Hepatocyte (in vitro differentiated cells): ENCODE results near the gene NCOA4. TPM values are rescaled to one million over a fixed set of nuclear protein-coding genes. Genes with fewer than 3 reads are reported as not detected.

Experiments used
- DNase-seq: peaks from one replicate; pipeline ENCODE4 v3.0.0-alpha.2; 2016; ENCODE audit warnings: low spot score
- H2AFZ ChIP-seq: fragments of 200-600 bp; sonication (generic); 2 replicates; pipeline ENCODE4 v1.6.0; 2016; ENCODE audit warnings: antibody characterized with exemption, mild to moderate bottlenecking
- H3K27ac ChIP-seq: fragments of 200-600 bp; sonication (generic); 2 replicates; pipeline ENCODE4 v1.5.1; 2016; ENCODE audit warnings: mild to moderate bottlenecking
- H3K27me3 ChIP-seq: fragments of 200-600 bp; sonication (generic); 2 replicates; pipeline ENCODE4 v1.6.1; 2016
- H3K36me3 ChIP-seq: fragments of 200-600 bp; sonication (generic); replicated peaks from 2 replicates; pipeline ENCODE4 v1.5.1; 2016; ENCODE audit warnings: low read depth; ENCODE audit not compliant: insufficient read depth
- H3K4me1 ChIP-seq: fragments of 200-600 bp; sonication (generic); 2 replicates; pipeline ENCODE4 v1.5.1; 2016; ENCODE audit warnings: mild to moderate bottlenecking, moderate library complexity; ENCODE audit not compliant: insufficient read depth
- H3K4me2 ChIP-seq: fragments of 200-600 bp; sonication (generic); 2 replicates; pipeline ENCODE4 v1.6.0; 2016
- H3K4me3 ChIP-seq: fragments of 200-600 bp; sonication (generic); 2 replicates; pipeline ENCODE4 v1.5.1; 2016; ENCODE audit warnings: mild to moderate bottlenecking
- H3K79me2 ChIP-seq: fragments of 200-600 bp; sonication (generic); 2 replicates; pipeline ENCODE4 v1.6.0; 2017; ENCODE audit warnings: mild to moderate bottlenecking
- H3K9me2 ChIP-seq: fragments of 200-600 bp; sonication (generic); replicated peaks from 2 replicates; pipeline ENCODE4 v1.6.0; 2017; ENCODE audit warnings: mild to moderate bottlenecking; ENCODE audit not compliant: insufficient read depth
- H3K9me3 ChIP-seq: fragments of 200-600 bp; sonication (generic); 2 replicates; pipeline ENCODE4 v1.5.1; 2016; ENCODE audit warnings: low read depth, mild to moderate bottlenecking
- H4K20me1 ChIP-seq: fragments of 200-600 bp; sonication (generic); 2 replicates; pipeline ENCODE4 v1.6.0; 2016; ENCODE audit warnings: mild to moderate bottlenecking; ENCODE audit not compliant: insufficient read depth, poor library complexity, severe bottlenecking
- EZH2 ChIP-seq: fragments of 200-600 bp; sonication (generic); IDR thresholded peaks from 2 replicates; pipeline ENCODE4 v1.6.1; 2016; ENCODE audit warnings: antibody characterized with exemption, mild to moderate bottlenecking, borderline replicate concordance
- EZH2phosphoT487 ChIP-seq: fragments of 200-600 bp; sonication (generic); IDR thresholded peaks from one replicate; pipeline ENCODE4 v1.6.1; 2018; ENCODE audit warnings: antibody characterized with exemption, mild to moderate bottlenecking, low read depth, moderate library complexity; ENCODE audit not compliant: unreplicated experiment, severe bottlenecking
- WGBS: methylation state at CpG from one replicate; pipeline ENCODE4 v1.1.6; 2016; ENCODE audit warnings: low lambda C conversion rate; ENCODE audit errors: missing lambda C conversion rate; 5-methylcytosine and 5-hydroxymethylcytosine counted together
- polyA plus RNA-seq: library from polyadenylated mRNA; unstranded; fragments of >200 nt; fragmentation: Nextera tagmentation; extraction: Ambion mirVana; gene quantifications from 2 replicates; pipeline ENCODE4 v1.2.1, GENCODE V29; 2016
- total RNA-seq: library from RNA; depleted of rRNA; stranded (reverse); fragments of >200 nt; gene quantifications from 2 replicates; pipeline ENCODE4 v1.2.3, GENCODE V29; 2014
- TF ChIP-seq, protein P1 (sequence below): fragments of 200-600 bp; sonication (generic); IDR thresholded peaks from 2 replicates; pipeline ENCODE4 v1.5.1; 2016; ENCODE audit warnings: antibody characterized with exemption, mild to moderate bottlenecking; ENCODE audit not compliant: poor library complexity

Gene NCOA4
- total and polyA plus RNA-seq, 2 experiments from 2014 or later = 81.8 to 171 TPM

DNA sequence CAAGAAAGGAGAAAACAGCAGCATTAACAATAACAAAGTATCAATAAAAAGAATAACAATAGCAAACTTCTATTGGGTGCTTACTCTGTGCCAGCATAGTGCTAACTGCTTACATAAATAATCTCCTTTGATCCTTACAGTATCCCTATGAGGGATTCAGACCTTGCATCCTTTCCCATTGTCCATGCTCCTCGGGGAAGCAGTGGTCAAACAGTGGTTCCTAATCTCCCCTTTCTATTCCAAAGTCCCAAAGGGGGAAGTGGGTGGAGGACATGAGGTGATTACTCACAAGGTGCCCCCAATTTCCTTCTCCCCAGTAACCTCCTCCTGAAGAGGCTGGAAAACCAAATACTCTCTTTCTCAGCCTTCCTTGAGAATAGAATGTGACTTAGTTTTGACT is 37.7 kb upstream of the NCOA4 start:
- no peaks in the 10 kb centered on the region for H3K79me2 ChIP-seq
- no peaks in the 10 kb centered on the region for H3K4me1 ChIP-seq
- TF ChIP-seq EZH2phosphoT487 (no peak), EZH2 (no peak)
- TF ChIP-seq, protein P1, sequence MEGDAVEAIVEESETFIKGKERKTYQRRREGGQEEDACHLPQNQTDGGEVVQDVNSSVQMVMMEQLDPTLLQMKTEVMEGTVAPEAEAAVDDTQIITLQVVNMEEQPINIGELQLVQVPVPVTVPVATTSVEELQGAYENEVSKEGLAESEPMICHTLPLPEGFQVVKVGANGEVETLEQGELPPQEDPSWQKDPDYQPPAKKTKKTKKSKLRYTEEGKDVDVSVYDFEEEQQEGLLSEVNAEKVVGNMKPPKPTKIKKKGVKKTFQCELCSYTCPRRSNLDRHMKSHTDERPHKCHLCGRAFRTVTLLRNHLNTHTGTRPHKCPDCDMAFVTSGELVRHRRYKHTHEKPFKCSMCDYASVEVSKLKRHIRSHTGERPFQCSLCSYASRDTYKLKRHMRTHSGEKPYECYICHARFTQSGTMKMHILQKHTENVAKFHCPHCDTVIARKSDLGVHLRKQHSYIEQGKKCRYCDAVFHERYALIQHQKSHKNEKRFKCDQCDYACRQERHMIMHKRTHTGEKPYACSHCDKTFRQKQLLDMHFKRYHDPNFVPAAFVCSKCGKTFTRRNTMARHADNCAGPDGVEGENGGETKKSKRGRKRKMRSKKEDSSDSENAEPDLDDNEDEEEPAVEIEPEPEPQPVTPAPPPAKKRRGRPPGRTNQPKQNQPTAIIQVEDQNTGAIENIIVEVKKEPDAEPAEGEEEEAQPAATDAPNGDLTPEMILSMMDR = no peak
- no peak overlapping the region for H3K27ac ChIP-seq
- H3K36me3 ChIP-seq = no peaks in the 10 kb centered on the region
- H3K27me3 ChIP-seq = no peaks in the 10 kb centered on the region
- H2AFZ ChIP-seq = no peak overlapping the region
- no peak for DNase-seq
- no peaks in the 10 kb centered on the region for H4K20me1 ChIP-seq
- 60% methylated on average over 1 of the region's 1 CpG for WGBS
- H3K9me3 ChIP-seq = no peaks in the 10 kb centered on the region
- no peak overlapping the region for H3K4me2 ChIP-seq
- no peak overlapping the region for H3K4me3 ChIP-seq
- H3K9me2 ChIP-seq = no peaks in the 10 kb centered on the region

DNA sequence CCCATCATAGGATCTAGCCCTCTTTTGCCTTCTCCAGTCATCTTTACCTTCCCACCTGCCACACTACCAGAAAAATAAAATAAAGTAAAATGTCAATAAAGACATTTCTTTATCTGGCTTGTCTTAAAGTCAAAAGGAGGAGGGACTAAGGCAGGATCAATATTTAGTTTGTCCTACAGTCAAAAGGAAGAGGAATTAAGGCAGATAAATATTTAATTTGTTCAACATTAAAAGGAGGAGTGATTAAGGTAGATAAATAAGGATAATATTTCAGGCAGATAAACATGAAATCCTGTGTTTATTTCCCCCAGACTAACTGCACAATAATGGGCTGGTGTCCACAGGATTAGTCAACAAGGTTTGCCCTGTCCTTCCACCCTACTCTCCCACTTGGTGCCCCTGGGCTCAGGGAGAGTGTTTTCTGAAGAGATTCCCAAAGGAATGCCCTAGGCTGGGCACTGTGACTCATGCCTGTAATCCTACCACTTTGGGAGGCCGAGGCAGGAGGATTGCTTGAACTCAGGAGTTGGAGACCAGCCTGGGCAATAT is 33.9 kb upstream of the NCOA4 start:
- TF ChIP-seq EZH2phosphoT487 (no peak), EZH2 (no peak)
- TF ChIP-seq, protein P1 = no peak
- WGBS = 87% methylated on average over 1 of the region's 1 CpG

DNA sequence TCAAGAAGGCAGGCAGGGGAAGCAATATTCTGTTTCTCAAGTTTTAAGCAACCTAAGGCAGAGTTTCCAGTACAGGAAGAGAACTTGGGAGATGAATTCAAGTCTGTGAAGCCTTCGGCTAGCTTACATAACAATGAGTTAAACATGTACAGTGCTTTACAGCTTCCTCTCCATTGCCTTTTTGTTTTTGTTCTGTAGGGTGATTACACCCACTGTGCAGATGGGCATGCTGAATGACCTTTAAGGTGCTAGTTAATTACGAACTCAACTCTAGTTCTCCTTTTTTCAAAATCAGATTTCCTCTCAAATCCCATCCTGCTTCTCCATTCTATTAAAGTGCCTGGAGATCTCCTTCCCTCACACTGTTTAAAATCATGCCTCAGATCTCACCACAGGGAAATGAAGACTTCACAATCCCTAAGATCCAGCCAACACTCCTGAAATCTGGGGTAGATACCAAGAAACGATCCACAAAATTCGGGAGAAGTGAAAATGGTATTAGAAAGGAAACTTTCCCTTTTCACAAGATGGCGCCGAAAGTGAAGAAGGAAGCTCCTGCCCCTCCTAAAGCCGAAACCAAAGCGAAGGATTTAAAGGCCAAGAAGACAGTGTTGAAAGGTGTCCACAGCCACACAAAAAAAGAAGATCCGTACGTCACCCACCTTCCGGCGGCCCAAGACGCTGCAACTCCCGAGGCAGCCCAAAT is 32.5 kb upstream of the NCOA4 start:
- DNase-seq = no peak
- H3K27me3 ChIP-seq = no peaks in the 10 kb centered on the region
- H3K27ac ChIP-seq = no peak overlapping the region
- no peak overlapping the region for H3K4me3 ChIP-seq
- H3K9me3 ChIP-seq = no peaks in the 10 kb centered on the region
- 91% methylated on average over 14 of the region's 14 CpGs for WGBS
- H3K79me2 ChIP-seq = no peaks in the 10 kb centered on the region
- H4K20me1 ChIP-seq = no peaks in the 10 kb centered on the region
- TF ChIP-seq EZH2 = no peak
- no peak for TF ChIP-seq EZH2phosphoT487
- TF ChIP-seq, protein P1 = no peak
- H3K9me2 ChIP-seq = no peaks in the 10 kb centered on the region
- H3K4me1 ChIP-seq = no peaks in the 10 kb centered on the region
- H3K36me3 ChIP-seq = no peaks in the 10 kb centered on the region
- no peak overlapping the region for H3K4me2 ChIP-seq
- no peak overlapping the region for H2AFZ ChIP-seq

More for the DNA sequence above, 33.9 kb upstream of the NCOA4 start:
- Histone ChIP-seq H3K4me1 (no peaks in the 10 kb centered on the region), H3K27ac (no peak overlapping the region), H3K9me3 (no peaks in the 10 kb centered on the region), H3K36me3 (no peaks in the 10 kb centered on the region), H2AFZ (no peak overlapping the region), H3K79me2 (no peaks in the 10 kb centered on the region), H3K4me3 (no peak overlapping the region), H3K4me2 (no peak overlapping the region), H3K9me2 (no peaks in the 10 kb centered on the region), H3K27me3 (no peaks in the 10 kb centered on the region), H4K20me1 (no peaks in the 10 kb centered on the region)
- DNase-seq = no peak
